Naive thymus-derived CD4-positive, alpha-beta T cell (primary cell): ENCODE data around the gene RHOBTB1. TPM values are rescaled to one million over a fixed set of nuclear protein-coding genes. Genes with fewer than 3 reads are reported as not detected.

Source experiments
- ATAC-seq: fragments of 150-1000 bp; cut with Tn5 transposase; 2 replicates; pipeline ENCODE4 v1.10.0; 2021; ENCODE audit warnings: mild to moderate bottlenecking, moderate library complexity
- CTCF ChIA-PET: fragments of 350-600 bp; sonication (Branson Sonifier 250); formaldehyde crosslinking; loops from one replicate; lab custom pipeline; 2021; ENCODE audit warnings: antibody characterized with exemption; lab: Charles Lee
- POLR2A ChIA-PET: fragments of 350-600 bp; sonication (Branson Sonifier 250); formaldehyde crosslinking; loops from one replicate; lab custom pipeline; 2021; ENCODE audit warnings: antibody characterized with exemption, inconsistent platforms; lab: Charles Lee
- DNase-seq, 9 donors: peaks; one replicate each; pipeline versions ENCODE4 v3.0.0 to v3.0.0-alpha.2; 2020 to 2022; ENCODE audit warnings: mixed read lengths in 1 of 9
- H3K27ac ChIP-seq: one replicate; pipeline ENCODE4 v1.7.0; 2013; ENCODE audit warnings: mild to moderate bottlenecking, low read depth, low read length, moderate library complexity
- H3K27me3 ChIP-seq, 2 donors: one replicate each; pipeline ENCODE4 v1.7.0; 2013; ENCODE audit warnings: low read length in 2 of 2, mild to moderate bottlenecking in 2 of 2, moderate library complexity in 2 of 2; ENCODE audit not compliant: control insufficient read depth in 2 of 2, insufficient read depth in 2 of 2
- H3K36me3 ChIP-seq, 3 experiments: 1 replicate in 2 of 3; 2 replicates in 1 of 3; pipeline ENCODE4 v1.7.0; 2013; ENCODE audit warnings: low read length in 3 of 3, mild to moderate bottlenecking in 3 of 3, moderate library complexity in 1 of 3; ENCODE audit not compliant: insufficient read depth in 3 of 3, control insufficient read depth in 2 of 3
- H3K4me1 ChIP-seq, 2 donors: one replicate each; pipeline ENCODE4 v1.7.0; 2013; ENCODE audit warnings: low read length in 2 of 2, mild to moderate bottlenecking in 2 of 2, moderate library complexity in 1 of 2; ENCODE audit not compliant: control insufficient read depth in 2 of 2, insufficient read depth in 2 of 2
- H3K4me3 ChIP-seq: 2 replicates; pipeline ENCODE4 v1.7.0; 2013; ENCODE audit warnings: mild to moderate bottlenecking, low read length
- H3K9me3 ChIP-seq, 3 experiments: 1 replicate in 2 of 3; 2 replicates in 1 of 3; pipeline ENCODE4 v1.7.0; 2013; ENCODE audit warnings: low read length in 3 of 3; ENCODE audit not compliant: control insufficient read depth in 2 of 3
- H3K27ac Mint-ChIP-seq, 9 donors: one replicate each; pipeline ENCODE4 v1.8.0; 2020 to 2022; ENCODE audit warnings: mixed read lengths in 9 of 9, mild to moderate bottlenecking in 8 of 9, moderate library complexity in 5 of 9, inconsistent platforms in 2 of 9
- H3K27me3 Mint-ChIP-seq, 5 donors: one replicate each; pipeline ENCODE4 v1.8.0; 2021 to 2022; ENCODE audit warnings: mixed read lengths in 5 of 5, mild to moderate bottlenecking in 1 of 5
- H3K36me3 Mint-ChIP-seq, 5 donors: one replicate each; pipeline ENCODE4 v1.8.0; 2020 to 2022; ENCODE audit warnings: mixed read lengths in 5 of 5, mild to moderate bottlenecking in 3 of 5, inconsistent platforms in 1 of 5
- H3K4me1 Mint-ChIP-seq, 7 donors: one replicate each; pipeline ENCODE4 v1.8.0; 2020 to 2022; ENCODE audit warnings: mixed read lengths in 7 of 7, mild to moderate bottlenecking in 3 of 7, inconsistent platforms in 1 of 7
- H3K4me3 Mint-ChIP-seq, 10 donors: one replicate each; pipeline ENCODE4 v1.8.0; 2020 to 2022; ENCODE audit warnings: mild to moderate bottlenecking in 10 of 10, mixed read lengths in 10 of 10, moderate library complexity in 6 of 10, inconsistent platforms in 2 of 10
- H3K9me3 Mint-ChIP-seq, 11 donors: one replicate each; pipeline ENCODE4 v1.8.0; 2020 to 2022; ENCODE audit warnings: mixed read lengths in 11 of 11, mild to moderate bottlenecking in 4 of 11, inconsistent platforms in 1 of 11, moderate library complexity in 1 of 11
- intact Hi-C, 2 donors: fragments of 100-400 bp; cut with micrococcal nuclease; formaldehyde crosslinking; loops; one replicate each; pipeline ENCODE4 v1.15.1; 2023
- polyA plus RNA-seq, 2 donors: library from polyadenylated mRNA; unstranded; fragments of 300-500 nt; fragmentation: Illumina TruSeq; gene quantifications; one replicate each; pipeline ENCODE4 v1.2.3, GENCODE V29; 2021
- total RNA-seq, 6 experiments: library from RNA in 5 of 6; stranded (reverse) in 5 of 6; gene quantifications; 1 replicate in 5 of 6; 2 replicates in 1 of 6; pipeline ENCODE4 v1.2.3 and lab custom pipeline; 2021 to 2026

The RHOBTB1 gene
- total and polyA plus RNA-seq, 7 experiments from 2014 or later: 0.11 to 1.1 (median 0.22) TPM; not detected in 3

- no peaks in the 10 kb centered on the region for H3K4me1 ChIP-seq
- H3K27ac Mint-ChIP-seq: no peak overlapping the region
- DNase-seq (no peak), ATAC-seq (no peak)
- no peak overlapping the region for H3K27ac ChIP-seq
- H3K4me3 Mint-ChIP-seq: no peak overlapping the region
- ChIA-PET POLR2A (no interaction called here), CTCF (no interaction called here)
- intact Hi-C loops: loop anchor here in 1 of 2 donors (10.0 kb wide), 2 partner anchors 318 to 522 kb away; no protein-coding TSS in a partner anchor
- H3K9me3 Mint-ChIP-seq: no peaks in the 10 kb centered on the region
- H3K27me3 Mint-ChIP-seq: peaks cover 17 to 36% (median 23%) of the 10 kb centered on the region in 5 donors
- no peaks in the 10 kb centered on the region for H3K36me3 ChIP-seq
- H3K9me3 ChIP-seq: no peaks in the 10 kb centered on the region
- H3K4me1 Mint-ChIP-seq: peaks cover 0 to 18% (median 0%) of the 10 kb centered on the region in 7 donors
- no peaks in the 10 kb centered on the region for H3K27me3 ChIP-seq
- no peak overlapping the region for H3K4me3 ChIP-seq
- H3K36me3 Mint-ChIP-seq: no peaks in the 10 kb centered on the region
Observed at GRCh38 chr10:60967260-60967659, 23.3 kb upstream of the RHOBTB1 start.

- H3K36me3 Mint-ChIP-seq: no peaks in the 10 kb centered on the region
- Histone ChIP-seq H3K27ac (no peak overlapping the region), H3K9me3 (no peaks in the 10 kb centered on the region), H3K27me3 (no peaks in the 10 kb centered on the region), H3K4me3 (no peak overlapping the region), H3K36me3 (no peaks in the 10 kb centered on the region), H3K4me1 (no peaks in the 10 kb centered on the region)
- intact Hi-C loops: loop anchor here in 1 of 2 donors (2.0 to 10.0 kb wide), 3 partner anchors 23 to 521 kb away; no protein-coding TSS in a partner anchor
- no peak for DNase-seq
- ChIA-PET CTCF (no interaction called here), POLR2A (no interaction called here)
- peaks cover 0 to 18% (median 0%) of the 10 kb centered on the region in 7 donors for H3K4me1 Mint-ChIP-seq
- H3K27ac Mint-ChIP-seq: no peak overlapping the region
- ATAC-seq: no peak
- H3K9me3 Mint-ChIP-seq: no peaks in the 10 kb centered on the region
- no peak overlapping the region for H3K4me3 Mint-ChIP-seq
- H3K27me3 Mint-ChIP-seq: peaks cover 19 to 30% (median 25%) of the 10 kb centered on the region in 5 donors
Observed at GRCh38 chr10:60965696-60966095, 21.7 kb upstream of the RHOBTB1 start.

- H3K27ac Mint-ChIP-seq: no peak overlapping the region
- ATAC-seq (peak; percentile 74), DNase-seq (peak in 7 of 9 donors; percentile 9 to 47 (median 29))
- H3K9me3 ChIP-seq: no peaks in the 10 kb centered on the region
- H3K27me3 ChIP-seq: no peaks in the 10 kb centered on the region
- H3K9me3 Mint-ChIP-seq: no peaks in the 10 kb centered on the region
- H3K4me1 Mint-ChIP-seq: peaks cover 0 to 18% (median 0%) of the 10 kb centered on the region in 7 donors
- no peaks in the 10 kb centered on the region for H3K36me3 Mint-ChIP-seq
- ChIA-PET CTCF (interaction anchor here (0.6 to 0.9 kb wide), 2 partner anchors 8 to 11 kb away, joined by 3 to 4 read pairs; no protein-coding TSS in a partner anchor), POLR2A (no interaction called here)
- no peak overlapping the region for H3K27ac ChIP-seq
- H3K4me1 ChIP-seq: no peaks in the 10 kb centered on the region
- no peaks in the 10 kb centered on the region for H3K36me3 ChIP-seq
- intact Hi-C loops: loop anchor here (1.0 to 10.0 kb wide), 10 partner anchors 22 to 1338 kb away; no protein-coding TSS in a partner anchor
- peaks cover 24 to 30% (median 26%) of the 10 kb centered on the region in 5 donors for H3K27me3 Mint-ChIP-seq
- H3K4me3 ChIP-seq: no peak overlapping the region
- no peak overlapping the region for H3K4me3 Mint-ChIP-seq
Observed at GRCh38 chr10:60964257-60965235, 20.6 kb upstream of the RHOBTB1 start.

GRCh38 chr10:60963441-60964256 is 19.7 kb upstream of the RHOBTB1 start:
- no peaks in the 10 kb centered on the region for H3K9me3 Mint-ChIP-seq
- H3K4me1 Mint-ChIP-seq: peaks cover 0 to 17% (median 0%) of the 10 kb centered on the region in 7 donors
- H3K27me3 Mint-ChIP-seq: peaks cover 18 to 30% (median 24%) of the 10 kb centered on the region in 5 donors
- Histone ChIP-seq H3K27ac (no peak overlapping the region), H3K4me3 (no peak overlapping the region), H3K4me1 (no peaks in the 10 kb centered on the region), H3K36me3 (no peaks in the 10 kb centered on the region), H3K9me3 (no peaks in the 10 kb centered on the region), H3K27me3 (no peaks in the 10 kb centered on the region)
- ChIA-PET CTCF (no interaction called here), POLR2A (no interaction called here)
- intact Hi-C loops: loop anchor here (1.0 to 10.0 kb wide), 10 partner anchors 21 to 1337 kb away; no protein-coding TSS in a partner anchor
- DNase-seq (no peak), ATAC-seq (no peak)
- H3K27ac Mint-ChIP-seq: no peak overlapping the region
- no peak overlapping the region for H3K4me3 Mint-ChIP-seq
- no peaks in the 10 kb centered on the region for H3K36me3 Mint-ChIP-seq

- ATAC-seq: no peak
- no peaks in the 10 kb centered on the region for H3K36me3 Mint-ChIP-seq
- Histone ChIP-seq H3K27me3 (no peaks in the 10 kb centered on the region), H3K4me1 (no peaks in the 10 kb centered on the region), H3K9me3 (no peaks in the 10 kb centered on the region), H3K4me3 (no peak overlapping the region), H3K36me3 (no peaks in the 10 kb centered on the region), H3K27ac (no peak overlapping the region)
- DNase-seq: no peak
- intact Hi-C loops: loop anchor here (5.0 to 10.0 kb wide), 5 partner anchors 319 to 904 kb away; no protein-coding TSS in a partner anchor
- peaks cover 0 to 10% (median 0%) of the 10 kb centered on the region in 7 donors for H3K4me1 Mint-ChIP-seq
- ChIA-PET POLR2A (no interaction called here), CTCF (no interaction called here)
- no peaks in the 10 kb centered on the region for H3K9me3 Mint-ChIP-seq
- H3K4me3 Mint-ChIP-seq: no peak overlapping the region
- no peak overlapping the region for H3K27ac Mint-ChIP-seq
- peaks cover 17 to 31% (median 18%) of the 10 kb centered on the region in 5 donors for H3K27me3 Mint-ChIP-seq
Observed at GRCh38 chr10:60962946-60963345, 19.0 kb upstream of the RHOBTB1 start.

- no peak for DNase-seq
- H3K9me3 Mint-ChIP-seq: no peaks in the 10 kb centered on the region
- Histone ChIP-seq H3K27ac (no peak overlapping the region), H3K36me3 (no peaks in the 10 kb centered on the region), H3K4me1 (no peaks in the 10 kb centered on the region), H3K9me3 (no peaks in the 10 kb centered on the region), H3K4me3 (no peak overlapping the region), H3K27me3 (no peaks in the 10 kb centered on the region)
- intact Hi-C loops: loop anchor here (5.0 to 10.0 kb wide), 5 partner anchors 321 to 906 kb away; no protein-coding TSS in a partner anchor
- ChIA-PET CTCF (interaction anchor here (0.6 kb wide), 1 partner anchor 105 kb away, joined by 3 read pairs; no protein-coding TSS in a partner anchor), POLR2A (no interaction called here)
- H3K27ac Mint-ChIP-seq: no peak overlapping the region
- H3K4me1 Mint-ChIP-seq: peaks cover 0 to 8% (median 0%) of the 10 kb centered on the region in 7 donors
- H3K4me3 Mint-ChIP-seq: no peak overlapping the region
- peaks cover 3 to 45% (median 21%) of the 10 kb centered on the region in 5 donors for H3K27me3 Mint-ChIP-seq
- no peak for ATAC-seq
- no peaks in the 10 kb centered on the region for H3K36me3 Mint-ChIP-seq
Observed at GRCh38 chr10:60960913-60961312, 16.9 kb upstream of the RHOBTB1 start.
